H1 (cell line): ENCODE measurements around the gene NGEF. TPM values are rescaled to one million over a fixed set of nuclear protein-coding genes. Genes with fewer than 3 reads are reported as not detected.

Experiments used
- HDAC2 ChIP-seq, 2 experiments: fragments of 300-600 bp in 1 of 2; sonication (generic) in 1 of 2; IDR thresholded peaks; 2 replicates each; pipeline ENCODE4 v1.6.1; 2011 to 2012; ENCODE audit warnings: low read depth in 2 of 2, low read length in 2 of 2, mild to moderate bottlenecking in 2 of 2, moderate library complexity in 2 of 2, borderline replicate concordance in 1 of 2, inconsistent platforms in 1 of 2
- NANOG ChIP-seq: IDR thresholded peaks from 2 replicates; pipeline ENCODE4 v1.6.1; 2011; ENCODE audit warnings: low read length, low read depth, mild to moderate bottlenecking, inconsistent platforms; ENCODE audit not compliant: insufficient read depth, poor library complexity, severe bottlenecking
- RNF2 ChIP-seq: fragments of 200-900, 300-1000 bp; sonication (generic); IDR thresholded peaks from 2 replicates; pipeline ENCODE4 v1.7.1; 2016; ENCODE audit warnings: borderline replicate concordance, low read depth, mild to moderate bottlenecking, antibody characterized with exemption, low read length; ENCODE audit not compliant: poor library complexity, severe bottlenecking; ENCODE audit errors: missing control alignments
- polyA plus RNA-seq, 7 experiments: library from polyadenylated mRNA; depleted of rRNA in 3 of 7; stranded (reverse) in 5 of 7; unstranded in 2 of 7; fragments of >200 nt in 5 of 7; fragments of 200-250 nt in 2 of 7; gene quantifications; 1 replicate in 5 of 7; 2 replicates in 1 of 7; 4 replicates in 1 of 7; pipeline versions ENCODE4 v1.2.1 to v1.2.3, GENCODE V29; 2011 to 2013; ENCODE audit warnings: missing spikeins in 2 of 7, mixed read lengths in 2 of 7
- total RNA-seq: library from RNA; stranded (reverse); fragmentation: NEBNext Ultra II Directional; extraction: Animal tissue kit (Norgen Biotek cat#: 25700); gene quantifications from 2 replicates; pipeline ENCODE4 v1.2.1, GENCODE V29; 2021

The NGEF gene
- total and polyA plus RNA-seq, 2 of the 8 experiments (the other 6 are each of a cell fraction or from before 2014, with no cell fraction given) = 2.7 to 3.2 TPM

- TF ChIP-seq RNF2 (no peak), NANOG (no peak), HDAC2 (IDR thresholded peaks at IDR 0.05; ENCODE audit: borderline replicate concordance in 1 of 2, low read depth in 2 of 2, low read length in 2 of 2) (no peak)
Observed at GRCh38 chr2:232833830-232834229, 179.2 kb downstream of the NGEF start (continued).
